K562 (cell line): ENCODE measurements around the gene SLC28A1.

Experiments used
- EGR1 ChIP-seq: fragments of 450-650 bp; conservative IDR thresholded peaks from 2 replicates; pipeline ENCODE4 v1.6.1; 2017; ENCODE audit warnings: mild to moderate bottlenecking
- EP300 ChIP-seq: IDR thresholded peaks from 2 replicates; pipeline ENCODE4 v1.6.1; 2012; ENCODE audit warnings: low read length, improper control_type of control experiment
- NR2C1 ChIP-seq, 2 experiments: fragments of 450-650 bp; IDR thresholded peaks; 2 replicates each; pipeline ENCODE4 v1.6.1; 2017; ENCODE audit warnings: mild to moderate bottlenecking in 2 of 2, antibody characterized with exemption in 1 of 2, inconsistent platforms in 1 of 2, missing compliant biosample characterization in 1 of 2, missing genetic modification characterization in 1 of 2
- POLR2AphosphoS5 ChIP-seq: IDR thresholded peaks from 2 replicates; pipeline ENCODE4 v1.6.1; 2011; ENCODE audit warnings: mild to moderate bottlenecking, low read depth, low read length, moderate library complexity; ENCODE audit not compliant: control insufficient read depth, insufficient read depth
- POLR3G ChIP-seq: IDR thresholded peaks from 2 replicates; pipeline ENCODE4 v1.6.1; 2011; ENCODE audit not compliant: insufficient read length, insufficient replicate concordance; ENCODE audit errors: extremely low read depth
- PRMT5 ChIP-seq: sonication (generic); formaldehyde crosslinking; IDR thresholded peaks from 2 replicates; pipeline ENCODE4 v1.5.0; 2020; ENCODE audit warnings: missing genetic modification reagents
- TRIM28 ChIP-seq: fragments of 450-650 bp; IDR thresholded peaks from 2 replicates; pipeline ENCODE4 v1.6.1; 2017
- U2AF1 ChIP-seq: fragments of 200-400 bp; formaldehyde crosslinking; optimal IDR thresholded peaks from 2 replicates; pipeline ENCODE3; 2017; ENCODE audit warnings: mild to moderate bottlenecking, low read depth, low read length, moderate library complexity
- ZKSCAN8 ChIP-seq: fragments of 200-800 bp; sonication (Bioruptor generic); IDR thresholded peaks from 2 replicates; pipeline ENCODE4 v1.6.1; 2016; ENCODE audit warnings: missing genetic modification characterization, missing compliant biosample characterization
- ZNF589 ChIP-seq: fragments of 200-800 bp; sonication (Bioruptor generic); IDR thresholded peaks from 2 replicates; pipeline ENCODE4 v1.6.1; 2016; ENCODE audit warnings: low read depth, missing genetic modification characterization, missing compliant biosample characterization
- TF ChIP-seq, protein P1 (sequence below): sonication (generic); formaldehyde crosslinking; IDR thresholded peaks from 2 replicates; pipeline ENCODE4 v1.9.0; 2022; ENCODE audit warnings: mild to moderate bottlenecking, missing genetic modification reagents
- TF ChIP-seq, protein P2 (sequence below): fragments of 250-450 bp; sonication (Bioruptor Pico); IDR thresholded peaks from 2 replicates; pipeline ENCODE4 v1.8.0; 2021; ENCODE audit warnings: borderline replicate concordance, mild to moderate bottlenecking, moderate library complexity; ENCODE audit not compliant: poor library complexity, severe bottlenecking
- TF ChIP-seq, protein P3 (sequence below): sonication (generic); formaldehyde crosslinking; IDR thresholded peaks from 2 replicates; pipeline ENCODE4 v1.5.0; 2020; ENCODE audit warnings: missing genetic modification reagents

DNA sequence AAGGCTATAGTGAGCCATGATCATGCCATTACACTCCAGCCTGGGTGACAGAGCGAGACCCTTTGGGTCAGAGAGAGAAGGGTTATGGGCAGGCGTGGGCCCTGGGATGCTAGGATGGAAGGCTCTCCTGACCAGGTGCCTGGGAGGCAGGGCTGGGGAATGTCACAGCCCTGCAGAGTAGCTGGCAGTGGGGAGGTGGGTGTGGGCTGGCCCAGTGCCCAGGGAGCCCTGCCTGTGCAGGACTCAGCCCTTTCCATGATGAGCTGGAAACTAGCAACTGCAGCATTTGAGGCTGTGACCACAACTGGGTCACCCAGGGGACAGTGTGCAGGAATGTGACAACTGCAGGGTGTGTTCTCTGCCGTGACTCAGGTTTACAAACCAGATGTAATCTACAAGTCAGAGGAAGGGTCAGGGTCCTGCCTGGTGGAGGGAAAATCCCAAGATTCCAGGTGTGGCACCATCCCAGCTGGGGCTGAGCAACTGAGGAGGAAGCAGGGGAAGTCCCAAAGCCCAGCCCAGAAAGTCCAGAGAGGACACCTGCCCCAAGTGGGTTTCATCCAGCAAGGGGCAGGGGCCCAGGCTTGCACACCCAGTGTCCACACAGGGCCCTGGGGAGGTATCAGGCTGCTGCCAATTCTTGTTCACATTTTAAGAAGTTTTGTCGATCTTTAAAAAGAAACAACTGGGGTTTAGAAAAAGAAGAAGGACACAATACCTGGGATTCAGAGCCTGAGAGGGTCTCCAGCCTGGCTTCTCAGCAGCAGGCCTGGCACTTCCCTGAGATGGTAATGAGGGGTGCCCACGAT lies 45.5 kb downstream of the SLC28A1 start:
- TF ChIP-seq U2AF1 (no peak), POLR2AphosphoS5 (no peak), PRMT5 (no peak), EP300 (peak; percentile 66), POLR3G (no peak), NR2C1 (IDR thresholded peaks at IDR 0.05) (no peak), NR2C1 (tag; IDR thresholded peaks at IDR 0.05) (no peak), EGR1 (no peak), TRIM28 (no peak), ZNF589 (no peak), ZKSCAN8 (no peak)
- TF ChIP-seq, protein P1, sequence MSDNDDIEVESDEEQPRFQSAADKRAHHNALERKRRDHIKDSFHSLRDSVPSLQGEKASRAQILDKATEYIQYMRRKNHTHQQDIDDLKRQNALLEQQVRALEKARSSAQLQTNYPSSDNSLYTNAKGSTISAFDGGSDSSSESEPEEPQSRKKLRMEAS (CRISPR knock-in tag): no peak
- TF ChIP-seq, protein P2, sequence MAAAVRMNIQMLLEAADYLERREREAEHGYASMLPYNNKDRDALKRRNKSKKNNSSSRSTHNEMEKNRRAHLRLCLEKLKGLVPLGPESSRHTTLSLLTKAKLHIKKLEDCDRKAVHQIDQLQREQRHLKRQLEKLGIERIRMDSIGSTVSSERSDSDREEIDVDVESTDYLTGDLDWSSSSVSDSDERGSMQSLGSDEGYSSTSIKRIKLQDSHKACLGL (CRISPR knock-in tag): no peak
- TF ChIP-seq, protein P3, sequence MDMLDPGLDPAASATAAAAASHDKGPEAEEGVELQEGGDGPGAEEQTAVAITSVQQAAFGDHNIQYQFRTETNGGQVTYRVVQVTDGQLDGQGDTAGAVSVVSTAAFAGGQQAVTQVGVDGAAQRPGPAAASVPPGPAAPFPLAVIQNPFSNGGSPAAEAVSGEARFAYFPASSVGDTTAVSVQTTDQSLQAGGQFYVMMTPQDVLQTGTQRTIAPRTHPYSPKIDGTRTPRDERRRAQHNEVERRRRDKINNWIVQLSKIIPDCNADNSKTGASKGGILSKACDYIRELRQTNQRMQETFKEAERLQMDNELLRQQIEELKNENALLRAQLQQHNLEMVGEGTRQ: no peak
